HepG2 (cell line): ENCODE data around the gene PEX7. TPM values are rescaled to one million over a fixed set of nuclear protein-coding genes. Genes with fewer than 3 reads are reported as not detected.

Experiments
- ATAC-seq: fragments of 200-7000 bp; cut with Tn5 transposase; 3 replicates; pipeline ENCODE4 v1.9.1; 2020; ENCODE audit warnings: mild to moderate bottlenecking, moderate library complexity
- BruUV-seq: library from RNA; stranded (reverse); fragments of 400-500 nt; replicated peaks from 2 replicates; lab custom pipeline; 2021; lab: Mats Ljungman, UMichigan
- CTCF ChIA-PET: fragments of 300-600 bp; formaldehyde crosslinking; extraction: SDS; loops from one replicate; lab custom pipeline; 2021; ENCODE audit warnings: low total read pairs, inconsistent platforms, low intra/inter-chr PET ratio; lab: Yijun Ruan, JAX
- POLR2A ChIA-PET: fragments of 350-600 bp; sonication (Branson Sonifier 250); formaldehyde crosslinking; loops from one replicate; lab custom pipeline; 2020; ENCODE audit warnings: antibody characterized with exemption, inconsistent platforms; lab: Yijun Ruan, JAX
- DNase-seq: peaks from one replicate; pipeline ENCODE4 v3.0.0-alpha.2; 2015; ENCODE audit warnings: low spot score
- FAIRE-seq: peaks from 3 replicates; lab custom pipeline; 2011; peaks lifted over from hg19 to GRCh38; lab: Jason Lieb, UNC
- H2AFZ ChIP-seq: one replicate; pipeline ENCODE4 v1.6.1; 2011; ENCODE audit warnings: low read length, inconsistent platforms
- H3K27ac ChIP-seq: fragments of 300-600 bp; 3 replicates; pipeline ENCODE4 v1.8.0; 2011; ENCODE audit warnings: mixed run types, mild to moderate bottlenecking, mixed read lengths, low read length, inconsistent platforms; ENCODE audit not compliant: insufficient read depth; ENCODE audit errors: extremely low read length
- H3K27me3 ChIP-seq, 2 experiments: fragments of 200-600 bp in 1 of 2; 2 replicates in 1 of 2; 3 replicates in 1 of 2; pipeline versions ENCODE4 v1.6.0 to v1.8.0; 2011; ENCODE audit warnings: low read length in 2 of 2, mild to moderate bottlenecking in 2 of 2, moderate library complexity in 2 of 2, inconsistent platforms in 1 of 2; ENCODE audit not compliant: insufficient read depth in 2 of 2, control insufficient read depth in 1 of 2
- H3K36me3 ChIP-seq, 2 experiments: fragments of 200-600 bp in 1 of 2; replicated peaks in 1 of 2; 2 replicates in 1 of 2; 3 replicates in 1 of 2; pipeline versions ENCODE4 v1.5.1 to v1.8.0; 2011; ENCODE audit warnings: low read length in 2 of 2, inconsistent platforms in 1 of 2; ENCODE audit not compliant: insufficient read depth in 2 of 2, control insufficient read depth in 1 of 2
- H3K4me1 ChIP-seq: 2 replicates; pipeline ENCODE4 v1.5.1; 2012; ENCODE audit warnings: low read length, inconsistent platforms; ENCODE audit not compliant: insufficient read depth
- H3K4me2 ChIP-seq: 2 replicates; pipeline ENCODE4 v1.6.0; 2011; ENCODE audit warnings: low read depth, low read length, inconsistent platforms
- H3K4me3 ChIP-seq, 3 experiments: fragments of 200-600 bp in 1 of 3; sonication (generic), shearing (Covaris generic) in 1 of 3; replicated peaks in 1 of 3; 2 replicates each; pipeline ENCODE4 v1.5.1; 2011 to 2016; ENCODE audit warnings: low read length in 3 of 3, inconsistent platforms in 2 of 3, low read depth in 2 of 3, mild to moderate bottlenecking in 2 of 3, control low read depth in 1 of 3, mixed read lengths in 1 of 3; ENCODE audit not compliant: insufficient read depth in 1 of 3
- H3K79me2 ChIP-seq: one replicate; pipeline ENCODE4 v1.6.1; 2011; ENCODE audit warnings: low read length, inconsistent platforms; ENCODE audit not compliant: insufficient read depth
- H3K9ac ChIP-seq: 2 replicates; pipeline ENCODE4 v1.6.0; 2011; ENCODE audit warnings: mild to moderate bottlenecking, low read depth, low read length, inconsistent platforms; ENCODE audit not compliant: insufficient read depth
- H3K9me3 ChIP-seq: 2 replicates; pipeline ENCODE4 v1.5.1; 2012; ENCODE audit warnings: mild to moderate bottlenecking, low read length
- H4K20me1 ChIP-seq: 2 replicates; pipeline ENCODE4 v1.6.0; 2011; ENCODE audit warnings: inconsistent platforms, mild to moderate bottlenecking, low read length, moderate library complexity; ENCODE audit not compliant: insufficient read depth
- DR1 ChIP-seq: sonication (generic); formaldehyde crosslinking; IDR thresholded peaks from 2 replicates; pipeline ENCODE4 v1.8.0; 2021; ENCODE audit warnings: mild to moderate bottlenecking, missing genetic modification reagents, inconsistent platforms
- GATA4 ChIP-seq: sonication (generic); IDR thresholded peaks from 2 replicates; pipeline ENCODE4 v1.6.1; 2016; ENCODE audit warnings: antibody characterized with exemption, low read depth, borderline replicate concordance
- ISL2 ChIP-seq: sonication (generic); formaldehyde crosslinking; IDR thresholded peaks from 2 replicates; pipeline ENCODE4 v1.5.0; 2020; ENCODE audit warnings: missing genetic modification reagents
- KDM5B ChIP-seq: sonication (generic); formaldehyde crosslinking; IDR thresholded peaks from 2 replicates; pipeline ENCODE4 v1.4.0; 2020; ENCODE audit warnings: missing genetic modification reagents, mild to moderate bottlenecking, borderline replicate concordance
- KLF13 ChIP-seq: sonication (generic); formaldehyde crosslinking; IDR thresholded peaks from 2 replicates; pipeline ENCODE4 v1.4.0; 2020; ENCODE audit warnings: mild to moderate bottlenecking, missing genetic modification reagents
- SAFB2 ChIP-seq: sonication (generic); formaldehyde crosslinking; IDR thresholded peaks from 2 replicates; pipeline ENCODE4 v1.5.1; 2020; ENCODE audit warnings: missing genetic modification reagents, low read depth, mild to moderate bottlenecking, borderline replicate concordance
- ZNF224 ChIP-seq: sonication (generic); formaldehyde crosslinking; IDR thresholded peaks from 2 replicates; pipeline ENCODE4 v1.5.0; 2020; ENCODE audit warnings: mild to moderate bottlenecking, missing genetic modification reagents
- ZNF260 ChIP-seq: sonication (generic); formaldehyde crosslinking; IDR thresholded peaks from 2 replicates; pipeline ENCODE4 v1.4.0; 2020; ENCODE audit warnings: missing genetic modification reagents, low read depth, mild to moderate bottlenecking, borderline replicate concordance
- ZNF431 ChIP-seq: sonication (generic); formaldehyde crosslinking; IDR thresholded peaks from 2 replicates; pipeline ENCODE4 v1.9.0; 2022; ENCODE audit warnings: missing genetic modification reagents, low read depth, mild to moderate bottlenecking, borderline replicate concordance
- ZNF530 ChIP-seq: sonication (generic); formaldehyde crosslinking; IDR thresholded peaks from 2 replicates; pipeline ENCODE4 v1.5.0; 2020; ENCODE audit warnings: low read depth, mild to moderate bottlenecking, missing genetic modification reagents
- ZNF790 ChIP-seq: sonication (generic); formaldehyde crosslinking; IDR thresholded peaks from 2 replicates; pipeline ENCODE4 v1.8.0; 2022; ENCODE audit warnings: missing genetic modification reagents, mild to moderate bottlenecking, borderline replicate concordance
- WGBS: methylation state at CpG from one replicate; pipeline ENCODE4 v1.1.6; 2017; ENCODE audit warnings: low lambda C conversion rate; 5-methylcytosine and 5-hydroxymethylcytosine counted together
- in situ Hi-C: cut with HindIII; loops from 2 replicates; pipeline ENCODE4 v1.10.0; 2017; ENCODE audit warnings: low pct_unique_long_range_greater_than_20kb; ENCODE audit not compliant: extremely low pct_ligation_motif_present
- intact Hi-C: fragments of 100-400 bp; cut with micrococcal nuclease; formaldehyde crosslinking; loops from one replicate; pipeline ENCODE4 v1.10.0; 2022; ENCODE audit not compliant: unreplicated experiment
- polyA plus RNA-seq, 8 experiments: library from polyadenylated mRNA; depleted of rRNA in 3 of 8; stranded (reverse) in 7 of 8; unstranded in 1 of 8; fragments of >200 nt; fragmentation: Illumina TruSeq in 4 of 8; extraction: Trizol in 4 of 8; gene quantifications; 2 replicates each; pipeline versions ENCODE4 v1.2.1 to v1.2.3, GENCODE V29; 2011 to 2016; ENCODE audit warnings: low read depth in 4 of 8, missing spikeins in 1 of 8, mixed read lengths in 1 of 8; ENCODE audit not compliant: insufficient read depth in 1 of 8
- total RNA-seq, 5 experiments: library from RNA; depleted of rRNA; stranded (reverse); fragments of >200 nt; fragmentation: Illumina TruSeq; extraction: Trizol; gene quantifications; 2 replicates each; pipeline ENCODE4 v1.2.3, GENCODE V29; 2016; ENCODE audit warnings: low read depth in 1 of 5
- TF ChIP-seq, protein P1 (sequence below): IDR thresholded peaks from 2 replicates; pipeline ENCODE4 v1.6.1; 2016; ENCODE audit warnings: missing genetic modification reagents, missing compliant biosample characterization
- TF ChIP-seq, protein P2 (sequence below): IDR thresholded peaks from 2 replicates; pipeline ENCODE4 v1.6.1; 2012; ENCODE audit warnings: inconsistent platforms

Gene PEX7
- total and polyA plus RNA-seq, 2 of the 13 experiments (the other 11 are each of a cell fraction or from before 2014, with no cell fraction given), result 0.04 to 0.53 TPM

DNA sequence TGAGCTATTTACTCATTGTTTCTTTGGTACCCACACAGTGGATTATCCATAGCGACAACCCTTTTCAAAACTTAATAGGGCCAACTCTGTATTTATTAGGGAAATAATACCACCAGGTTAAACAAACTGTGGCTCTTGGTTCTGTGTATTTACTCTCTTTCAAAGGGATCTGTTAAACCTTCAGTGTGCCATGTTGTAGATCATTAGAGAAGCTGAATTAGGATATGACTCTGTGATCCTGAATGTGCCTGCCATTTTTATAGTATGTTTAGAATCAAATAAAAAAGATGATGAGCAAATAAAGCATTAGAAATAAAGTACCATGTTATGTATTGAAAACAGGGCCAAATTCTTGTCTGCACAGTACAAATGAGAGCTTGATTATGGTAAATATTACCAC, 74.7 kb downstream of the PEX7 start:
- H3K9me3 ChIP-seq, result no peaks in the 10 kb centered on the region
- no peak for DNase-seq
- H4K20me1 ChIP-seq, result no peaks in the 10 kb centered on the region
- intact Hi-C loops (no loop called here), in situ Hi-C loops (no loop called here)
- no peaks in the 10 kb centered on the region for H3K36me3 ChIP-seq
- CTCF ChIA-PET, result no interaction called here
- H3K27me3 ChIP-seq, result peaks cover 0 to 13% of the 10 kb centered on the region in 2 experiments; a peak in 2 of 5 replicates
- BruUV-seq, result no TSS peak
- no peak for FAIRE-seq
- no peaks in the 10 kb centered on the region for H3K79me2 ChIP-seq
- H3K9ac ChIP-seq, result no peak overlapping the region
- H3K4me1 ChIP-seq, result no peaks in the 10 kb centered on the region
- H3K27ac ChIP-seq, result no peak overlapping the region
- no peak overlapping the region for H3K4me3 ChIP-seq
- no peak for ATAC-seq
- no peak overlapping the region for H2AFZ ChIP-seq
- WGBS, result 32% methylated on average over 1 of the region's 1 CpG
- no peak overlapping the region for H3K4me2 ChIP-seq
- POLR2A ChIA-PET, result no interaction called here
- TF ChIP-seq ZNF224 (CRISPR knock-in tag) (no peak), KDM5B (CRISPR knock-in tag) (no peak), SAFB2 (CRISPR knock-in tag) (no peak), KLF13 (CRISPR knock-in tag) (no peak), ZNF530 (CRISPR knock-in tag) (no peak), ZNF260 (CRISPR knock-in tag) (no peak), ISL2 (CRISPR knock-in tag) (no peak), DR1 (no peak), GATA4 (no peak), ZNF790 (CRISPR knock-in tag) (no peak), ZNF431 (CRISPR knock-in tag) (no peak)
- TF ChIP-seq, protein P1, sequence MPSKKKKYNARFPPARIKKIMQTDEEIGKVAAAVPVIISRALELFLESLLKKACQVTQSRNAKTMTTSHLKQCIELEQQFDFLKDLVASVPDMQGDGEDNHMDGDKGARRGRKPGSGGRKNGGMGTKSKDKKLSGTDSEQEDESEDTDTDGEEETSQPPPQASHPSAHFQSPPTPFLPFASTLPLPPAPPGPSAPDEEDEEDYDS, result no peak
- TF ChIP-seq, protein P2, sequence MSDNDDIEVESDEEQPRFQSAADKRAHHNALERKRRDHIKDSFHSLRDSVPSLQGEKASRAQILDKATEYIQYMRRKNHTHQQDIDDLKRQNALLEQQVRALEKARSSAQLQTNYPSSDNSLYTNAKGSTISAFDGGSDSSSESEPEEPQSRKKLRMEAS, result no peak
